ENCODE data around the gene DIPK1B.

The DIPK1B gene

DNA sequence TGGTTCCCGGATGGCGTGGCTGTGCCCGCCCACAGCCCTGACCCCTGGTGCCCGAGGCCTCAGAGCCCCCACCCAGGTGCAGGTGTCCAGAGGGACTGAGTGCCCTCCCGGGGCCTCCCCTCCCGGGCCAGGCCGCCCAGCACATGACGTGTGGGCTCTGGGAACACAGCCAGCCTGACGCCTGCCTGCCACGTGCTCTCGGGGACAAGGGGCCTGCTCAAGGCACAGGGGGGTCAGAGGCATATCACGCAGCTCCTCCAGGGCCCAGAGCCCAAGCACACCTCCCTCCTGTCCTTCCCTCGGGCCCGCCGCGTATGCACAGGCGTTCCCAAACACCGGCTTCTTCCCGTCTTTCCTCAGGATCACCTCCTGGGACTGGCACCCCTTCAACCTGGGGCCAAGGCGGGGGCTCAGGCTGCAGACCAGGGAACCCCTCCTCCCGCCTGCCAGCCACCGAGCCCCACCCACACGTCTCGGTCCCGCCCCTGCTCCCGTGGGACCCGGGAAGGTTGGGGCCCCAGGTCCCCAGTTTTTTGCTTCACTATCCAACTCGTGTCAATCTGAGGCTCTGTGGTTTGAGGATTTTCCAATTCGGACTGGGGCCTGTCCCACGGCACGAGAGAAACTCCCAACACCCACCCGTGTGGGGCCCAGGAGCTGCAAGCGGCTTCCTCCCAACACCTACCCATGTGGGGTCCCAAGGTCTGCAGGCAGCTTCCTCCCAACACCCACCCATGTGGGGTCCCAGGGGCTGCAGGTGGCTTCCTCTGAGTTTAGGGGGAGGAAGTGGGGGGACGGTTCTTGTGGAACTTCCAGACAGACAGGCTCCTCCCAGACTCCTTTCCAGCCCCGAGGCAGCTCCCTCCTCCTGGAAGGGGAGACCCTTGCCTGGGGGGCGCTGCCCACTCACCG lies 28.9 kb downstream of the DIPK1B start:
- no peak for DNase-seq

DNA sequence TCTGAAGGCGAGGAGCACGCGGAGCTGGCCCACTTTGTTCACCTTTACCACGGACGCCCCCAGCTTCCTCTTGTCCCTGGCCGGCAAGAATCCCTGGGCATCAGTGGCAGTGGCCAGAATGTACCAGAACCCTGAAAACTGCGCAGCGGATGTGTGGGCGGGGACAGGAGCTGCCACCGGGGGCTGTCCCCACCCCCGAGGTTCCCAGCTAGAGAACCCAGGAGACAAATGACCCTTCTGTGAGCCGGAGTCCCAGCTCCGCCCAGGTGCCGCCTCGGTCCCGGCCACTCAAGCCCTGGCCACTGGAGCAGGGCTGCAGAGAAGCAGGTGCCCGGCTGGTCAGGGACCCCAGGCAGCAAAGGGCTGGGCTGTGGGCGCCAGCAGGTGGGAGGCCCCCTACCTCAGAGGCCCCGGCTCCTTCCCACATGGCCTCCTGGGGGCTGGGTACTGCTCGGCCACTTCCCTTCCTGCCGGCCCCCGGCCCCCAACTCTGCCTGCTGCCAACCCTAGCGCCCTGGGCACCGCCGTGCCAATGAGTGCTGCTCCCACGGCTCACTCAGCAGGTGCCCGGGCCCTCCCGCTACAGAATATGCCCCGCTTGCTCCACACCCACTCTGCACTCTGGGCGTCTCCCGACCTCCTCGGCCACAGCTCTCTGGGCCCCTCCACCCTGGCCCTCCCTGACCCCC lies 29.7 kb downstream of the DIPK1B start:
- no peak for DNase-seq

DNA sequence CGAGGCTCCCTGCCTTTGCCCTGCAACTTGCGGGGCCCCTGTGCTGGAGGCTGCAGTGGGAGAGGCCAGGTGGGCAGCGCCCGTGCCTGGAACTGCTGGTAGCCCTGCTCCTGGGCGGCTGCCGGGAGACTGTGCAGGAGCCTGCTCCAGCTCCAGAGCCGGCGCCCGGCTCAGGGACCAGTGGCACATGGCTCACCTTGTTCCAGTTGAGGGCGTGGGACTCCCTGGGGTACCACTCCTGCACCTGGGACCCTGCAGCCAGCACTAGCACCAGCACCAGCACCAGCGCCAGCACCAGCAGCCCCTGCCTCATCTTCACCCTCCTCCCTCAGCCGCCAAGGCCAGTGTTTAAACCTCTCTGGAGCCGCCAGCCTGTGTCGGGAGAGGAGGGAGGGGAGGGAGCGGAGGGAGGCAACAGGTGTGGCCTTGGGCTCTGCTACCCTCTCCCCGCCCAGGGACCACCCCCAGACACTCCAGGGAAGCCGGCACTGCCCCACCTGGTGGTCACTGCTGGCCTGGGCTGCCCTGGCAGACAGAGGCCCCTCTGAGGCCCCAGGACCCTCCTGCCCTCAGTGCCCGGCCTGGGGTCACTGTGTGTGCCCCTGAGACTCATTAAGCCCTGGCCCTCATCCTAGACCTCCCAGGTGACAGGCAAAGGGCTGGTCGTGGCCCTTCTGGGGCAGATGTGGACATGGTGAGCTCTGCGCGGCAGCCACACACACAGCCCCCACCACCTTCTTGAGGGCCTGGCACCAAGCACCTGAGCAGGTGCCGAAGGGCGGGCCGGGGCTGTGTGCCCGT lies 30.4 kb downstream of the DIPK1B start, which contains the start of gene LCN10:
Gene LCN10 (minus strand): TSS at position 350 of the 801 bp plus-strand sequence. CDS start 37 bp downstream, at position 313.
- DNase-seq, result peak; percentile 45

DNA sequence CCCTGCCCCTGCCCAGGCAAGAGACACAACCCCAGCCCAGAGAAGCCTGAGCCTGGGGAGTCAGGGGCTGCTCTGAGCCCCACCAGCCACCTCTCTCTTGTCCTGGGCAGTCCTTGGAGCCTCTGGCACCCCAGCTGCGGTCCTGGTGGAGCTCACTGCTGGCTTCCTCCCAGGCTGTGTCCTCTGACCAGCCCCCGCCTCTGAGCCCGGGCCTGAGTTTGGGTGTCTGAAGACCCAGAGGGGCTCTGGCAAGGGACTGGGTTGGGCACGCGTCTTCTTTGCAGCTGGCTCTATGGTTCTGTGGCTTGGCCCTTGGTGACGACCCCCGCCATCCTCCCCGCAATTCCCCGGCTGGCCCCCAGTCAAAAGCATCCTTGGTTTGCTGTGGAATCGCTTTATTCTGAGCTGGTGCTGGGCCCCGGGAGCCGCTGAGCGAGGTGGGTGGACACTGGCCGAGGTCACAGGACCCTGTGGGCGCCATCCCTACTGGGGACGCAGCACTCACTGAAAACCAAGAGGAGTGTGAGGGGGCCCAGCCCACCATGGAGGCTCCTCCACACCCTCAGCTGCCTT lies 31.4 kb downstream of the DIPK1B start:
- DNase-seq, result no peak

DNA sequence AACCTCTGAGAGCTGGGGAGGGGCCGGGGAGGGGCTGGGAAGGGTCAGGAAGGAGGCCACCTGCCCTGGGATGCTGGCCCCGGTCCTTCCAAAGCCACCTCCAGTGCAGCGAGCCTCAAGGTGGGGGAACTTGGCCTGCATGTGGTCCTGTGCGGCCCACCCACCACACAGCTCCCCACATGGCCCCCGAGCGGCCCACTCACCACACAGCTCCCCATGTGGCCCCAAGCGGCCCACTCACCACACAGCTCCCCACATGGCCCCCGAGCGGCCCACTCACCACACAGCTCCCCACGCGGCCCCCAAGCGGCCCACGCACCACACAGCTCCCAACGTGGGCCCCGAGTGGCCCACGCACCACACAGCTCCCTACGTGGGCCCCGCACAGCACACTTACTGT lies 32.4 kb downstream of the DIPK1B start:
- no peak for DNase-seq

DNA sequence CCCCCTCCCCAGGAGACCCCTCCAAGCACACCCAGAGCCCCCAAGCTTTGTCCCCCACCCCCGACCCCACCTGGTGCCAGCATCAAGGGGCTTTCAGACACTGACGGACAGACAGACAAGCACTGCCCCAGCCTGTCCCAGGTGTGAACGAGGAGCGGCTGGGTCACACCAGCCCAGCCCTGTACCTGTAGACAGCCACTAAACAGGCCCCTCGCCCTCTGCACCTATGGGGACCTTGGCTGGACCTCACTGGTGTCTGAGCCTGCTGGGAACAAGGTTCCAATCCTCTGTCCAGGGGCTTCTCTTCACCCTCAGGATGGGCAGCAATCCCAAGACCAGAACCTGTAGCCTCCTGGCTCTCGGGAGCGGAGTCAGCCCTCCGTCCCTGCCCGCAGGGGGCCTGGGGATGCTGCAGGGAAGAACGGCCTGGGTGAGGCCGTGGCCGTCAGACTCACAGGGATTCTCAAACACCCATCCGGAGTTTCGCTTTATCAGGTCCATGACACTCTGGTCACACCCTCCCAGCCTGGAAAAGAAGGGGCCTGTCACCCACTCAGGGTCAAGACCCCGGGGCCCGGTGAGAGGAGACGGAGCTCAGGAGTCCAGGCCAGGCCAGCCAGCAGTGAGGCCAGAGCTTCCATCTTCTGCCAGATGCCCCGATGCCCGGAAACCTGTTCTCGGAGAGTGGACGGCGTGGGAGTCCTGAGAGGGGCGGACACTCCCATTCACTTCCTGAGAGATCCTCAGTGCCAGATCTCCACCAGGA lies 33.2 kb downstream of the DIPK1B start:
- no peak for DNase-seq

DNA sequence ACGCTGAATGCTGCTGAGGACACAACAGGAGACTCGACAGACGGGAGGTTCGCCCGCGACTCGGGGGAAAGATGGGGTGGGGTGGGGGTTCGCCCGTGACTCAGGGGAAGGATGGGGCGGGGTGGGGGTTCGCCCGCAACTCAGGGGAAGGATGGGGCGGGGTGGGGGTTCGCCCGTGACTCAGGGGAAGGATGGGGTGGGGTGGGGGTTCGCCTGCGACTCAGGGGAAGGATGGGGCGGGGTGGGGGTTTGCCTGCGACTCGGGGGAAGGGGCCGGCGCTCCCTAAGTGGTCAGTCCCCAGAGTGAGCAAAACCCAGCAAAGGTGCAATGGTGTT lies 33.8 kb downstream of the DIPK1B start:
- no peak for DNase-seq

GRCh38 chr9:136746621-136747020 lies 34.2 kb downstream of the DIPK1B start:
- DNase-seq, result no peak

GRCh38 chr9:136747161-136748060 lies 35.0 kb downstream of the DIPK1B start:
- no peak for DNase-seq

GRCh38 chr9:136748201-136748600 lies 35.8 kb downstream of the DIPK1B start, which contains the start of gene LCN6:
TSS of gene LCN6 (minus strand) at chr9:136748525. CDS start at chr9:136748483, 42 bp downstream.
- no peak for DNase-seq

DNA sequence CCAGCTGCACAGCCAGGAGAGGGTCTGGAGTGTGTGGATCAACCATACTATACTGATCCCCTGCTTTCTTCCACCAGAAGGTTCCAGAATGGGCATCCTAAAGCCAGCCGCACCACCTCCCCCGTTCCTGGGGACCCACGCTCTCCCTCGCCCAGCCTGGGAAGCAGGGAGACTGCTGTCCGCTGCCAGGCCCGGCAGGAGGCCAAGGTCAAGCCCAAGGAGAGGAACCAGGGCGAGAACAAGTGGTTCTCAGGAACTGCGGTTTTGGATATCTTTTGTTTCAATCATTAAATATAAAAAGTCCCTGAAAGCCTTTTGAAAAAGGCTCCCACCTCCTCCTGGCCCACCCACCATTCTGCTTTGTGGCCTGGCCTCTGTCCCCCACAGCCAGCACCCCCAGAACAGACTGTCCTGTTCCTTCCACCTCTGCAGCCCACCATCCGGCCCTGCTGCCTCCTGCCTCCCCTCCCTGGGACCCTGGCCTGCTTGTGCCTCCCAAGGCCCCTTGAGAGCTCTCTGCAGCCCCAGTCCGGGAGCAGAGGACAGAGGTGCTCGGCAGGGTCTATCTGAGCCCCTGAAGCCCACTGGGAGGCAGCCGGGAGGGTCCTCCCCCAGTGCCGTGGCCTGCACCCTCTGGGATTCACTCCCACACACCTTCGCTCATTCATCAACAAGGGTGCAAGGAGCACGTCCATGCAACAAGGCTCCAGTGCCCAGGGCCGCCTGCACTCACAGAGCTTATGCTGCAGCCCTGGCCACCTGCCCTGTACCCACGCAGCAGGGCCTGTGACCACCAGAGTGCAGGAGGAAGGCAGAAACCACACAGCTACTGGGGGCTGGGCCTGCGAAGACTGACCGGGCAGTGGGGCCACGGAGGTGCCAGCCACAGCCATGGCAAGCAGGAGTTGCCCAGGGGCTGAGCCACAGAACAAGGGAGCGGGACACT lies 36.6 kb downstream of the DIPK1B start:
- no peak for DNase-seq

- no peak for DNase-seq
Measured at GRCh38 chr9:136750526-136750925, 38.2 kb downstream of the DIPK1B start.

DNA sequence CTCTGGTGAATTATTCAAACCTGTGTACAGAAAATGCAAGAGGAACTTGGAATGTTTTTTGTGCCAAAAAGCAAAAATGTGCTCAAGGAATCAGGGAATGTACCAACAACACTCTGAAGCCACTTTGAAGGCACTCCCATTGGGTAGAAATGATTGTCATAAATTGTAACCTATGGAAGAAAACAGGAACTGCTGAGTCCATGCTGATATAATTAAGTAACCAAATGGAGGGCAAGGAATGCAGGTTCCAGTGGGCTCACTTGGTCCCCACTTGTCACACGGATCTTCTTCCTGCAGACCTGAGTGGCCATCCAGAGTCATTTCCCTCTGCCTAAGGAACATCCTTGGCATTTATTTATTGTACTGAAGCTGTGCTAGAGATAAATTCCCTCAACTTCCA lies 38.9 kb downstream of the DIPK1B start:
- no peak for DNase-seq

DNA sequence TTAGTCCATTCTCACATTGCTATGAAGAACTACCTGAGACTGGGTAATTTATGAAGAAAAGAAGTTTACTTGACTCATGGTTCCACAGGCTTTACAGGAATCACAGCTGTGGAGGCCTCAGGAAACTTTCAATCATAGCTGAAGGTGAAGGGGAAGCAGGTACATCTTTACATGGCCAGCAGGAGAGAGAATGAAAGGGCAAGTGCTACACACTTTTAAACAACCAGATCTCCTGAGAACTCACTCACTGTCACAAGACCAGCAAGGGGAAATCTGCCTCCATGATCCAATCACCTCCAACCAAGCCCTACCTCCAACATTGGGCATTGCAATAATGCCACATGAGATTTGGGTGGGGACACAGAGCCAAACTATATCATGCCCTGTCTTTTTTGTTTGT lies 39.4 kb downstream of the DIPK1B start:
- no peak for DNase-seq

GRCh38 chr9:136753371-136754058 lies 41.1 kb downstream of the DIPK1B start:
- DNase-seq, result no peak

GRCh38 chr9:136754059-136754572 lies 41.7 kb downstream of the DIPK1B start:
- DNase-seq, result no peak

GRCh38 chr9:136754626-136755301 lies 42.4 kb downstream of the DIPK1B start:
- DNase-seq, result no peak

Data from DMS79 (cell line).